ENCODE measurements around the gene ACSM5. TPM values are rescaled to one million over a fixed set of nuclear protein-coding genes. Genes with fewer than 3 reads are reported as not detected.

The ACSM5 gene
- polyA plus RNA-seq, 6 donors from 2014 or later = not detected

- no peak for ATAC-seq (ENCODE audit: low read depth in 2 of 2)
- peaks cover 15 to 18% (median 16%) of the 10 kb centered on the region in 3 donors for H3K27me3 Mint-ChIP-seq
- H3K27ac Mint-ChIP-seq = no peak overlapping the region
- H3K36me3 Mint-ChIP-seq = no peaks in the 10 kb centered on the region
- no peaks in the 10 kb centered on the region for H3K9me3 Mint-ChIP-seq
- H3K4me1 Mint-ChIP-seq = no peaks in the 10 kb centered on the region
- no peak overlapping the region for H3K4me3 Mint-ChIP-seq
- DNase-seq = no peak
Observed at GRCh38 chr16:20388854-20389253, 20.5 kb upstream of the ACSM5 start.

GRCh38 chr16:20391045-20391444 lies 18.3 kb upstream of the ACSM5 start:
- DNase-seq (no peak), ATAC-seq (ENCODE audit: low read depth in 2 of 2) (no peak)
- no peak overlapping the region for H3K4me3 Mint-ChIP-seq
- H3K36me3 Mint-ChIP-seq = no peaks in the 10 kb centered on the region
- H3K27me3 Mint-ChIP-seq = peaks cover 8 to 16% (median 15%) of the 10 kb centered on the region in 3 donors
- no peaks in the 10 kb centered on the region for H3K4me1 Mint-ChIP-seq
- no peak overlapping the region for H3K27ac Mint-ChIP-seq
- no peaks in the 10 kb centered on the region for H3K9me3 Mint-ChIP-seq

- ATAC-seq (ENCODE audit: low read depth in 2 of 2) (no peak), DNase-seq (no peak)
- H3K4me3 Mint-ChIP-seq = no peak overlapping the region
Observed at GRCh38 chr16:20393801-20394577, 15.3 kb upstream of the ACSM5 start.

GRCh38 chr16:20395946-20396345 lies 13.4 kb upstream of the ACSM5 start:
- no peaks in the 10 kb centered on the region for H3K4me1 Mint-ChIP-seq
- peak overlapping the region in 1 of 6 donors; percentile 54 for H3K27ac Mint-ChIP-seq
- ATAC-seq (ENCODE audit: low read depth in 2 of 2) (no peak), DNase-seq (no peak)
- H3K27me3 Mint-ChIP-seq = peaks cover 0 to 4% (median 0%) of the 10 kb centered on the region in 3 donors
- H3K36me3 Mint-ChIP-seq = no peaks in the 10 kb centered on the region
- H3K9me3 Mint-ChIP-seq = no peaks in the 10 kb centered on the region
- H3K4me3 Mint-ChIP-seq = no peak overlapping the region

More at GRCh38 chr16:20393801-20394577, 15.3 kb upstream of the ACSM5 start:
- H3K27ac Mint-ChIP-seq = no peak overlapping the region
- no peaks in the 10 kb centered on the region for H3K9me3 Mint-ChIP-seq
- no peaks in the 10 kb centered on the region for H3K4me1 Mint-ChIP-seq
- H3K36me3 Mint-ChIP-seq = no peaks in the 10 kb centered on the region
- H3K27me3 Mint-ChIP-seq = peaks cover 0 to 4% (median 0%) of the 10 kb centered on the region in 3 donors

- Mint-ChIP-seq H3K27me3 (peaks cover 0 to 4% (median 0%) of the 10 kb centered on the region in 3 donors), H3K4me3 (no peak overlapping the region), H3K9me3 (no peaks in the 10 kb centered on the region), H3K4me1 (no peaks in the 10 kb centered on the region), H3K36me3 (no peaks in the 10 kb centered on the region), H3K27ac (peak overlapping the region in 1 of 6 donors; percentile 55)
- no peak for DNase-seq
- ATAC-seq (ENCODE audit: low read depth in 2 of 2) = no peak
Observed at GRCh38 chr16:20396846-20397467, 12.4 kb upstream of the ACSM5 start.

GRCh38 chr16:20397468-20398074 lies 11.8 kb upstream of the ACSM5 start:
- no peak overlapping the region for H3K4me3 Mint-ChIP-seq
- no peaks in the 10 kb centered on the region for H3K9me3 Mint-ChIP-seq
- H3K27ac Mint-ChIP-seq = peak overlapping the region in 1 of 6 donors; percentile 55
- peaks cover 0 to 4% (median 0%) of the 10 kb centered on the region in 3 donors for H3K27me3 Mint-ChIP-seq
- no peak for ATAC-seq (ENCODE audit: low read depth in 2 of 2)
- no peaks in the 10 kb centered on the region for H3K4me1 Mint-ChIP-seq
- no peaks in the 10 kb centered on the region for H3K36me3 Mint-ChIP-seq
- DNase-seq = no peak

GRCh38 chr16:20398603-20399002 lies 10.7 kb upstream of the ACSM5 start:
- Mint-ChIP-seq H3K4me1 (no peaks in the 10 kb centered on the region), H3K4me3 (no peak overlapping the region), H3K36me3 (no peaks in the 10 kb centered on the region), H3K27ac (no peak overlapping the region), H3K9me3 (no peaks in the 10 kb centered on the region), H3K27me3 (peaks cover 0 to 4% (median under 1%) of the 10 kb centered on the region in 3 donors)
- DNase-seq = no peak
- ATAC-seq (ENCODE audit: low read depth in 2 of 2) = no peak

GRCh38 chr16:20399185-20399584 lies 10.1 kb upstream of the ACSM5 start:
- Mint-ChIP-seq H3K9me3 (no peaks in the 10 kb centered on the region), H3K27ac (no peak overlapping the region), H3K4me1 (no peaks in the 10 kb centered on the region), H3K4me3 (no peak overlapping the region), H3K27me3 (peaks cover 0 to 7% (median 4%) of the 10 kb centered on the region in 3 donors), H3K36me3 (no peaks in the 10 kb centered on the region)
- no peak for DNase-seq
- ATAC-seq (ENCODE audit: low read depth in 2 of 2) = no peak

- no peaks in the 10 kb centered on the region for H3K4me1 Mint-ChIP-seq
- H3K9me3 Mint-ChIP-seq = no peaks in the 10 kb centered on the region
- no peak overlapping the region for H3K27ac Mint-ChIP-seq
- ATAC-seq (ENCODE audit: low read depth in 2 of 2) (no peak), DNase-seq (no peak)
- peaks cover 4 to 15% (median 8%) of the 10 kb centered on the region in 3 donors for H3K27me3 Mint-ChIP-seq
- no peaks in the 10 kb centered on the region for H3K36me3 Mint-ChIP-seq
- peak overlapping the region in 1 of 8 donors; percentile 3 for H3K4me3 Mint-ChIP-seq
Observed at GRCh38 chr16:20401066-20401465, 8.3 kb upstream of the ACSM5 start.

GRCh38 chr16:20401475-20402016 lies 7.8 kb upstream of the ACSM5 start:
- no peak overlapping the region for H3K4me3 Mint-ChIP-seq
- H3K27ac Mint-ChIP-seq = no peak overlapping the region
- peaks cover 0 to 16% (median 8%) of the 10 kb centered on the region in 3 donors for H3K27me3 Mint-ChIP-seq
- no peaks in the 10 kb centered on the region for H3K36me3 Mint-ChIP-seq
- ATAC-seq (ENCODE audit: low read depth in 2 of 2) (no peak), DNase-seq (no peak)
- no peaks in the 10 kb centered on the region for H3K9me3 Mint-ChIP-seq
- no peaks in the 10 kb centered on the region for H3K4me1 Mint-ChIP-seq

GRCh38 chr16:20402651-20403050 lies 6.7 kb upstream of the ACSM5 start:
- no peaks in the 10 kb centered on the region for H3K4me1 Mint-ChIP-seq
- ATAC-seq (ENCODE audit: low read depth in 2 of 2) = no peak
- H3K4me3 Mint-ChIP-seq = no peak overlapping the region
- no peaks in the 10 kb centered on the region for H3K9me3 Mint-ChIP-seq
- H3K36me3 Mint-ChIP-seq = no peaks in the 10 kb centered on the region
- peaks cover 0 to 16% (median 8%) of the 10 kb centered on the region in 3 donors for H3K27me3 Mint-ChIP-seq
- no peak for DNase-seq
- H3K27ac Mint-ChIP-seq = peak overlapping the region in 1 of 6 donors; percentile 42

- Mint-ChIP-seq H3K9me3 (no peaks in the 10 kb centered on the region), H3K36me3 (no peaks in the 10 kb centered on the region), H3K27ac (no peak within 1 kb of the TSS), H3K4me3 (no peak within 1 kb of the TSS), H3K27me3 (peaks cover 0 to 16% (median 8%) of the 10 kb centered on the region in 3 donors), H3K4me1 (peaks cover 3 to 5% (median 5%) of the 10 kb centered on the region in 3 donors)
- no peak for DNase-seq
- no peak for ATAC-seq (ENCODE audit: low read depth in 2 of 2)
Observed at GRCh38 chr16:20404637-20405036, 4.7 kb upstream of the ACSM5 start, which contains the start of gene PDILT. PDILT (minus strand) TSS chr16:20404737; CDS start chr16:20399300, 5,437 bp downstream.

- no peak overlapping the region for H3K4me3 Mint-ChIP-seq
- no peaks in the 10 kb centered on the region for H3K36me3 Mint-ChIP-seq
- ATAC-seq (ENCODE audit: low read depth in 2 of 2) (no peak), DNase-seq (no peak)
- H3K9me3 Mint-ChIP-seq = peaks cover 0 to 12% (median 0%) of the 10 kb centered on the region in 7 donors
- peaks cover 4 to 7% (median 6%) of the 10 kb centered on the region in 3 donors for H3K4me1 Mint-ChIP-seq
- peak overlapping the region in 2 of 6 donors; percentile 28 to 57 for H3K27ac Mint-ChIP-seq
- H3K27me3 Mint-ChIP-seq = peaks cover 0 to 19% (median 11%) of the 10 kb centered on the region in 3 donors
Observed at GRCh38 chr16:20410121-20410723, 888 bp downstream of the ACSM5 start.

Measured in naive B cell (primary cell).